ENCODE measurements around the gene EME2.

- no peak for TF ChIP-seq ESRRG (CRISPR knock-in tag; IDR thresholded peaks at IDR 0.05)
- TF ChIP-seq ZNF8 (CRISPR knock-in tag; IDR thresholded peaks at IDR 0.05): no peak
These were observed 36.1 kb downstream of the EME2 start for GRCh38 chr16:1808691-1809090.

Data from SK-N-SH treated with all-trans-retinoic acid at 6 μM for 48 hours (cell line).